Body of pancreas (tissue), 4 donors: ENCODE results near the gene GPN3. TPM values are rescaled to one million over a fixed set of nuclear protein-coding genes. Genes with fewer than 3 reads are reported as not detected.
A peak's percentile ranks its signal among the peaks of the same experiment; 100 is the strongest.
"Not testable (repeated sequence)": the region's sequence is repeated elsewhere in the genome, so short reads cannot be mapped to it uniquely, and the experiment has no call there.

Experiments used
- ATAC-seq: fragments of 150-250 bp; one replicate; pipeline ENCODE4 v1.9.1; 2016
- DNase-seq, 4 donors: peaks; one replicate each; pipeline ENCODE4 v3.0.0-alpha.2; 2019
- H3K27ac ChIP-seq, 4 donors: fragments of 200-600 bp; sonication (generic); 1 replicate in 3 of 4; 2 replicates in 1 of 4; pipeline versions ENCODE4 v1.5.1 to v1.6.1; 2016 to 2019; ENCODE audit warnings: mild to moderate bottlenecking in 1 of 4, mixed read lengths in 1 of 4, moderate library complexity in 1 of 4
- H3K27me3 ChIP-seq, 2 donors: fragments of 200-600 bp; sonication (generic); one replicate each; pipeline ENCODE4 v1.6.0; 2016; ENCODE audit warnings: mild to moderate bottlenecking in 1 of 2
- H3K36me3 ChIP-seq, 2 donors: fragments of 200-600 bp; sonication (generic); replicated peaks in 1 of 2; 2 replicates each; pipeline ENCODE4 v1.5.1; 2016; ENCODE audit warnings: low read depth in 2 of 2; ENCODE audit not compliant: insufficient read depth in 1 of 2
- H3K4me1 ChIP-seq: fragments of 200-600 bp; sonication (generic); one replicate; pipeline ENCODE4 v1.6.0; 2016
- H3K4me3 ChIP-seq, 2 donors: fragments of 200-600 bp; sonication (generic); 1 replicate in 1 of 2; 2 replicates in 1 of 2; pipeline ENCODE4 v1.5.1; 2016 to 2019
- H3K9me3 ChIP-seq, 3 donors: fragments of 200-600 bp; sonication (generic); 1 replicate in 2 of 3; 2 replicates in 1 of 3; pipeline ENCODE4 v1.5.1; 2016
- POLR2A ChIP-seq, 3 donors: fragments of 450-650 bp; IDR thresholded peaks; one replicate each; pipeline ENCODE4 v1.6.1; 2016; ENCODE audit warnings: antibody characterized with exemption in 3 of 3, mild to moderate bottlenecking in 2 of 3
- WGBS, 2 donors: methylation state at CpG; one replicate each; pipeline ENCODE4 v1.1.5; 2017; 5-methylcytosine and 5-hydroxymethylcytosine counted together
- intact Hi-C: fragments of 100-400 bp; cut with DNase I; formaldehyde crosslinking; loops from one replicate; pipeline ENCODE4 v1.15.1; 2023
- total RNA-seq, 2 donors: library from RNA; depleted of rRNA; stranded (reverse); fragments of >200 nt; gene quantifications; one replicate each; pipeline ENCODE4 v1.1.0, GENCODE V29; 2016
- TF ChIP-seq, protein P1 (sequence below), 7 experiments: fragments of 450-650 bp in 4 of 7; fragments of 200-600 bp in 3 of 7; sonication (generic) in 3 of 7; IDR thresholded peaks; one replicate each; pipeline ENCODE4 v1.5.1; 2016 to 2019; ENCODE audit warnings: antibody characterized with exemption in 7 of 7

GPN3 gene
- total RNA-seq, 2 donors from 2014 or later = 5.6 to 8.0 TPM

DNA sequence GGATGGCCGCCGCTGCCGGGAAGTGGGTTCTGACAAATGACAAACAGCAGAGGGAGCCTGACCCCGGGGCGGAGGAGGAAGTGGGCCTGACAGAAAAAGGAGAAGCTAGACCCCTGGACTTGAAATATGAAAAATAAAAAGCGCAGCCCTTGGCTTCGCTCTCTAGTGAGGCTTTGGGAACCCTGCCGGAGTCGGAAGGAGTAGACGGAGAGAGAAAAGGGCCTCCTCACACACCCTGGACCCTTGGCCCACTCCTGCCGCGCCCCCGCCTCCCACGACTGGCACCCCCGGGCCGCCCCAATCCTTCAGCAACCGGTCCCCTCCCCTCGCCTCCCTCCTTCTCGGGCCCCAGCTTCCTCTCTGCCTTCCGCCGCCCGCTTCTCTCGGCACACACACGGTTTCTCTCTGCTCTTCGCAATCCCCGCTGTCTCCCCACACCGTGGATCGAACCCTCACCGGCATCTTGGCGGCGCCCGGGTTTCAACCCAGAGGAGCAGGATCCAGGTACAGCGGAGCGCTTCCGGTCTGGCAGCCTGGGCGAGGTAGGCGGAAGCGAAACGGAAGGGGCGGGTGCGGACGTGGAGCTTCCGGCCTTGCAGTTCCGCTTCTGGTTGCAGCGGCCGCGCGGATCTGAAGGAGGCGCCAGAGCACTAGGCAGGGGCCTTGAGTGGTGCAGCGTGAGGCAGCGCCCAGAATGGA, 18.1 kb downstream of the GPN3 start, which contains the start of gene ARPC3:
ARPC3 (minus strand) TSS at position 539 of the 699 bp plus-strand sequence; CDS start at position 462, 77 bp downstream.
- H3K4me1 ChIP-seq = peaks cover 14% of the 10 kb centered on the region
- no peaks in the 10 kb centered on the region for H3K27me3 ChIP-seq
- peak; percentile 44 to 78 (median 75) for TF ChIP-seq POLR2A (IDR thresholded peaks at IDR 0.05)
- TF ChIP-seq, protein P1, sequence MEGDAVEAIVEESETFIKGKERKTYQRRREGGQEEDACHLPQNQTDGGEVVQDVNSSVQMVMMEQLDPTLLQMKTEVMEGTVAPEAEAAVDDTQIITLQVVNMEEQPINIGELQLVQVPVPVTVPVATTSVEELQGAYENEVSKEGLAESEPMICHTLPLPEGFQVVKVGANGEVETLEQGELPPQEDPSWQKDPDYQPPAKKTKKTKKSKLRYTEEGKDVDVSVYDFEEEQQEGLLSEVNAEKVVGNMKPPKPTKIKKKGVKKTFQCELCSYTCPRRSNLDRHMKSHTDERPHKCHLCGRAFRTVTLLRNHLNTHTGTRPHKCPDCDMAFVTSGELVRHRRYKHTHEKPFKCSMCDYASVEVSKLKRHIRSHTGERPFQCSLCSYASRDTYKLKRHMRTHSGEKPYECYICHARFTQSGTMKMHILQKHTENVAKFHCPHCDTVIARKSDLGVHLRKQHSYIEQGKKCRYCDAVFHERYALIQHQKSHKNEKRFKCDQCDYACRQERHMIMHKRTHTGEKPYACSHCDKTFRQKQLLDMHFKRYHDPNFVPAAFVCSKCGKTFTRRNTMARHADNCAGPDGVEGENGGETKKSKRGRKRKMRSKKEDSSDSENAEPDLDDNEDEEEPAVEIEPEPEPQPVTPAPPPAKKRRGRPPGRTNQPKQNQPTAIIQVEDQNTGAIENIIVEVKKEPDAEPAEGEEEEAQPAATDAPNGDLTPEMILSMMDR (IDR thresholded peaks at IDR 0.05) = peak; percentile 68 to 97 (median 92)
- intact Hi-C loops = no loop called here
- H3K36me3 ChIP-seq = peaks cover 0 to 3% of the 10 kb centered on the region in 2 donors
- no peaks in the 10 kb centered on the region for H3K9me3 ChIP-seq
- peak within 1 kb of the TSS; percentile 54 to 94 (median 84) for H3K27ac ChIP-seq
- ATAC-seq (peak; percentile 99), DNase-seq (peak; percentile 95 to 96 (median 96))
- peak within 1 kb of the TSS; percentile 24 to 77 for H3K4me3 ChIP-seq
- WGBS, 2 donors = 1% methylated on average over 48 to 51 of the region's 51 CpGs

DNA sequence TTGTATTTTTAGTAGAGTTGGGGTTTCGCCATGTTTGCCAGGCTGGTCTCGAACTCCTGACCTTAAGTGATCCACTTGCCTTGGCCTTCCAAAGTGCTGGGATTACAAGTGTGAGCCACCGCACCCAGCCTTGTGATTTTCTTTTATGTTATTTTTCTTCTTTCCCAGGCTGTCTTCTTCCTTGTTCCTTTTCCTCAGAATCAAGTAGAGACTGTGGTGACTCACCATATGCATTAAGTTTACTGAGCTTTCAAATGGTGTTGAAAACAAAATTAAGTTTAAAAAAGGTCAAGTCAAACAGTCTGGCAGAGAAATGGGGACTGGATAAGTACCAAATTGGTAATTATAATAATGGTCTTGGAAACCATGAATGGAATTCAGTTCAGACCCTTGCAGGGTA, 23.6 kb downstream of the GPN3 start:
- Histone ChIP-seq H3K27ac (no peak overlapping the region), H3K36me3 (peaks cover 0 to 13% of the 10 kb centered on the region in 2 donors), H3K4me3 (no peak overlapping the region), H3K9me3 (no peaks in the 10 kb centered on the region), H3K4me1 (peaks cover 14% of the 10 kb centered on the region), H3K27me3 (no peaks in the 10 kb centered on the region)
- intact Hi-C loops = no loop called here
- ATAC-seq (no peak), DNase-seq (no peak)
- TF ChIP-seq, protein P1 (IDR thresholded peaks at IDR 0.05) = no peak
- no peak for TF ChIP-seq POLR2A (IDR thresholded peaks at IDR 0.05)
- WGBS, 2 donors = 94 to 98% methylated on average over 3 of the region's 3 CpGs

DNA sequence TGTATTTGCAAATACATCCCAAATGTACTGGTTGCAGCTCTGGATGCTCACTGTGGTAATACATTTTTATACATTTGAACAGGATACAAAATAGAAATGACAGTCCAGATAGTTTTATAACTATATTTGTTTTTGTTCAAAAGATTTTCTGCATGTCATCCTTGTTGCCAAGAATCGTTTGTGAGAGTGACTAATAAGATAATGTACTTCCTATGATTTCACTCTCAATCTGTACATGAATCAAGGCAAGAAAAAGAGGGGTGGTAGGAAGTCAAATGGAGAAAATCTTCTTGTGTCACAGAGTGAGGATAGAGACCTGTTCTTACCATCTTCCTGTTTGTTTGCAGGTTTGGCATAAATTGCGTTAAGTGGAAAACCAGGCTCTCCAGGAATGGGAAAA, 31.8 kb downstream of the GPN3 start:
- Histone ChIP-seq H3K4me3 (no peak overlapping the region), H3K9me3 (no peaks in the 10 kb centered on the region), H3K27me3 (no peaks in the 10 kb centered on the region), H3K27ac (no peak overlapping the region), H3K36me3 (peaks cover 11 to 20% of the 10 kb centered on the region in 2 donors), H3K4me1 (no peaks in the 10 kb centered on the region)
- WGBS, 2 donors = 53 to 57% methylated on average over 2 of the region's 2 CpGs
- DNase-seq = no peak
- TF ChIP-seq, protein P1 (IDR thresholded peaks at IDR 0.05) = no peak
- no peak for TF ChIP-seq POLR2A (IDR thresholded peaks at IDR 0.05)
- intact Hi-C loops = no loop called here
- no peak for ATAC-seq

DNA sequence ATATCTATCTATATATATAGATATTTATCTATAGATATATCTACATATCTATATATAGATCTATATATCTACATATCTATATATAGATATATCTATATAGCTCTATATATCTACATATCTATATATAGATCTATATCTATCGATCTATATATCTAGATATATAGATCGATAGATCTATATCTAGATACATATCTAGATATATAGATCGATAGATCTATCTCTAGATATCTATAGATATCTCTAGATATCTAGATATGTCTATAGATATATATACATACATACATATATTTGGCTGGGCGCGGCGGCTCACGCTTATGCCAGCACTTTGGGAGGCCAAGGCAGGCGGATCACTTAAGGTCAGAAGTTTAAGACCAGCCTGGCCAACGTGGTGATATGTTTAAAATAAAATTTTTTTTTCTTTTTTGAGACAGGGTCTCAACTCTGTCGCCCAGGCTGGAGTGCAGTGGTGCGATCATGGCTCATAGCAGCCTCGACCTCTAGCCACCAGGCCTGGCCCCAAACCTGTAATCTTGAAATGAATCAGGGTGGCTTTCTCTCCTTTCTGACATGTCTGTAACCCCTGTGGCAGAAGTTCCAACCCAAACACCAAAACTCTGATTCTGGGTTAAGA, 36.0 kb downstream of the GPN3 start:
- peak overlapping the region in 2 of 4 donors; percentile 51 to 66 for H3K27ac ChIP-seq
- intact Hi-C loops = loop anchor here (2.0 kb wide), 1 partner anchor 331 kb away; no protein-coding TSS in a partner anchor
- no peaks in the 10 kb centered on the region for H3K27me3 ChIP-seq
- peak overlapping the region; percentile 36 to 43 for H3K4me3 ChIP-seq
- ATAC-seq (no peak), DNase-seq (peak in 1 of 4 donors; percentile 28)
- H3K9me3 ChIP-seq = no peaks in the 10 kb centered on the region
- no peaks in the 10 kb centered on the region for H3K4me1 ChIP-seq
- TF ChIP-seq POLR2A (IDR thresholded peaks at IDR 0.05) = no peak
- TF ChIP-seq, protein P1 (IDR thresholded peaks at IDR 0.05) = no peak
- H3K36me3 ChIP-seq = peaks cover 4 to 8% of the 10 kb centered on the region in 2 donors
- 69 to 75% methylated on average over 12 of the region's 12 CpGs for WGBS, 2 donors

DNA sequence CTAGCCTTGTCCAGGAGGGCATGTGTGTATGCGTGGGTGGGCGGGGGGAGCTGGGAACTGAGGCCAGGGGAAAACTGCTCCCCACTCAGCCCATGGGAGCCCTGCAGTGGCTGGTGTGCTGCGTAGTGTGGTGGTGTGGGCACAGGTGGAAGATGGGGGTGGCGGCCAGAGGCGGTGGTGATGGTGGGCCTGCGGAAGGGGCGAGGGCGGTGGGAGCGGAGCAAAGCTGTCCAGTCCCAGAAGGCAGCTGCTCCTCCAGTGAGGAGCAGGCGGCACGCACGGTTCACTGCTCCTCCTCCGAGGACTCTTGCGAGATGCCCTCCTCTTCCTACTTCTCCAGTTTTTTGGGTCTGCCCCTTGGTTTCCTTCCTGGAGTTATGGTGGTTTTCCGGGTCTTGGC, 38.4 kb downstream of the GPN3 start:
- intact Hi-C loops = loop anchor here (2.0 kb wide), 1 partner anchor 329 kb away; no protein-coding TSS in a partner anchor
- not testable (repeated sequence) for H3K4me3 ChIP-seq, H3K27me3 ChIP-seq, H3K36me3 ChIP-seq, H3K9me3 ChIP-seq, H3K4me1 ChIP-seq, ATAC-seq, DNase-seq, H3K27ac ChIP-seq
- WGBS, 2 donors = 82 to 98% methylated on average over 10 to 15 of the region's 15 CpGs
